OCI-LY7 (cell line): Measurements from ENCODE around the gene HASPIN. TPM values are rescaled to one million over a fixed set of nuclear protein-coding genes. Genes with fewer than 3 reads are reported as not detected.

Experiments used
- BruUV-seq: library from RNA; stranded (reverse); fragments of 400-500 nt; replicated peaks from 2 replicates; lab custom pipeline; 2021; lab: Mats Ljungman, UMichigan
- CTCF ChIA-PET: fragments of 300-600 bp; sonication (Branson Sonifier 250); formaldehyde crosslinking; loops from one replicate; lab custom pipeline; 2022; ENCODE audit warnings: antibody characterized with exemption; ENCODE audit not compliant: unreplicated experiment; lab: Charles Lee
- POLR2A ChIA-PET: fragments of 300-600 bp; sonication (Branson Sonifier 250); formaldehyde crosslinking; loops from one replicate; lab custom pipeline; 2022; ENCODE audit warnings: antibody characterized with exemption; lab: Charles Lee
- DNase-seq: peaks from one replicate; pipeline ENCODE4 v3.0.0-alpha.2; 2015; ENCODE audit warnings: low spot score
- H2AFZ ChIP-seq: fragments of 200-600 bp; sonication (generic), shearing (Covaris generic); 2 replicates; pipeline ENCODE4 v1.6.1; 2014; ENCODE audit warnings: mild to moderate bottlenecking, antibody characterized with exemption, low read length, moderate library complexity
- H3K27ac ChIP-seq: fragments of 200-600 bp; sonication (generic); 2 replicates; pipeline ENCODE4 v1.5.1; 2014; ENCODE audit warnings: mixed run types, low read depth, mild to moderate bottlenecking, moderate library complexity, low read length, inconsistent platforms; ENCODE audit not compliant: poor library complexity, severe bottlenecking
- H3K36me3 ChIP-seq: fragments of 200-600 bp; sonication (generic); 2 replicates; pipeline ENCODE4 v1.6.1; 2014; ENCODE audit warnings: mild to moderate bottlenecking, antibody characterized with exemption, low read length, moderate library complexity, mixed read lengths; ENCODE audit not compliant: insufficient read depth
- H3K4me1 ChIP-seq: fragments of 200-600 bp; sonication (generic); 2 replicates; pipeline ENCODE4 v1.5.1; 2014; ENCODE audit warnings: mild to moderate bottlenecking, low read length; ENCODE audit not compliant: insufficient read depth, poor library complexity, severe bottlenecking
- H3K4me2 ChIP-seq: fragments of 200-600 bp; sonication (generic); 2 replicates; pipeline ENCODE4 v1.6.1; 2014; ENCODE audit warnings: mild to moderate bottlenecking, low read length
- H3K4me3 ChIP-seq: fragments of 200-600 bp; sonication (generic); 2 replicates; pipeline ENCODE4 v1.5.1; 2014; ENCODE audit warnings: mild to moderate bottlenecking, low read depth, low read length; ENCODE audit not compliant: poor library complexity, severe bottlenecking
- H3K79me2 ChIP-seq: fragments of 200-600 bp; sonication (generic); 2 replicates; pipeline ENCODE4 v1.6.1; 2016; ENCODE audit warnings: low read depth, mild to moderate bottlenecking, low read length, moderate library complexity, mixed read lengths; ENCODE audit not compliant: insufficient read depth
- H3K9me2 ChIP-seq: fragments of 200-600 bp; sonication (generic); 2 replicates; pipeline ENCODE4 v1.6.1; 2016; ENCODE audit warnings: mild to moderate bottlenecking, low read length, mixed read lengths; ENCODE audit not compliant: insufficient read depth
- H3K9me3 ChIP-seq: fragments of 200-600 bp; sonication (generic); 2 replicates; pipeline ENCODE4 v1.6.1; 2014; ENCODE audit warnings: mild to moderate bottlenecking, mixed run types, low read length, mixed read lengths
- H4K20me1 ChIP-seq: fragments of 200-600 bp; sonication (generic); 2 replicates; pipeline ENCODE4 v1.6.1; 2014; ENCODE audit warnings: mild to moderate bottlenecking, antibody characterized with exemption, low read length, moderate library complexity, mixed read lengths; ENCODE audit not compliant: insufficient read depth
- EZH2phosphoT487 ChIP-seq: fragments of 200-600 bp; sonication (generic); IDR thresholded peaks from 2 replicates; pipeline ENCODE4 v1.6.1; 2018; ENCODE audit warnings: low read depth, borderline replicate concordance, mild to moderate bottlenecking, mixed run types, antibody characterized with exemption, low read length, moderate library complexity, mixed read lengths
- intact Hi-C: fragments of 100-400 bp; cut with micrococcal nuclease; formaldehyde crosslinking; loops from one replicate; pipeline ENCODE4 v1.10.0; 2022; ENCODE audit not compliant: unreplicated experiment
- total RNA-seq, 2 experiments: library from RNA; depleted of rRNA in 1 of 2; stranded (reverse); fragments of >200 nt in 1 of 2; shearing (Covaris generic) in 1 of 2; gene quantifications; 2 replicates each; pipeline ENCODE4 v1.2.3, GENCODE V29; 2014 to 2022
- TF ChIP-seq, protein P1 (sequence below): fragments of 200-600 bp; sonication (generic); conservative IDR thresholded peaks from 2 replicates; pipeline ENCODE4 v1.5.1; 2014; ENCODE audit warnings: mild to moderate bottlenecking, antibody characterized with exemption, low read length, moderate library complexity, mixed read lengths

Gene HASPIN
- total RNA-seq, 2 experiments from 2014 or later, result 66.2 to 88.6 TPM

DNA sequence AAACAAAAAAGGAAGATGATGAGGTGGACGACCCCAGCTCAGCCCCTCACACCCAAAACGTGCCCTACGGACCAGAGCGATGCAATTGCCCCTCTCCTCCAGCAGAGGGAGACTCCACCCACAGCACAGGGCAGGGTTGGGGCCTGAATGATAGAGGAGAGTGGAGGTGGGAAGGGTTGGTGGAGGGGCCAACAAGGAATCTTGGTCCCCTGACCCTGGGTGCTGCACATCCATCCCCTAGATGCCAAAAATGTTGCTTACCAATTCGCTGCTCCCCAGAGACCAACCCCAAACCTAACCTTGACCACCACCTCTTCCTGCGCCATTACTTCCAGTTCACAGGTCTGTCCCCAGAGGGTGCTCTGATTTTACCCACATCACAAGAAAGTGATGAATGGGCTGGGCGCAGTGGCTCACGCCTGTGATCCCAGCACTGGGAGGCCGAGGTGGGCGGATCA lies 40.6 kb upstream of the HASPIN start:
- H3K9me2 ChIP-seq, result no peaks in the 10 kb centered on the region
- no peaks in the 10 kb centered on the region for H3K79me2 ChIP-seq
- H3K27ac ChIP-seq, result peak overlapping the region; percentile 91
- TF ChIP-seq EZH2phosphoT487, result no peak
- TF ChIP-seq, protein P1, sequence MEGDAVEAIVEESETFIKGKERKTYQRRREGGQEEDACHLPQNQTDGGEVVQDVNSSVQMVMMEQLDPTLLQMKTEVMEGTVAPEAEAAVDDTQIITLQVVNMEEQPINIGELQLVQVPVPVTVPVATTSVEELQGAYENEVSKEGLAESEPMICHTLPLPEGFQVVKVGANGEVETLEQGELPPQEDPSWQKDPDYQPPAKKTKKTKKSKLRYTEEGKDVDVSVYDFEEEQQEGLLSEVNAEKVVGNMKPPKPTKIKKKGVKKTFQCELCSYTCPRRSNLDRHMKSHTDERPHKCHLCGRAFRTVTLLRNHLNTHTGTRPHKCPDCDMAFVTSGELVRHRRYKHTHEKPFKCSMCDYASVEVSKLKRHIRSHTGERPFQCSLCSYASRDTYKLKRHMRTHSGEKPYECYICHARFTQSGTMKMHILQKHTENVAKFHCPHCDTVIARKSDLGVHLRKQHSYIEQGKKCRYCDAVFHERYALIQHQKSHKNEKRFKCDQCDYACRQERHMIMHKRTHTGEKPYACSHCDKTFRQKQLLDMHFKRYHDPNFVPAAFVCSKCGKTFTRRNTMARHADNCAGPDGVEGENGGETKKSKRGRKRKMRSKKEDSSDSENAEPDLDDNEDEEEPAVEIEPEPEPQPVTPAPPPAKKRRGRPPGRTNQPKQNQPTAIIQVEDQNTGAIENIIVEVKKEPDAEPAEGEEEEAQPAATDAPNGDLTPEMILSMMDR, result peak; percentile 95
- no peaks in the 10 kb centered on the region for H4K20me1 ChIP-seq
- H3K4me2 ChIP-seq, result no peak overlapping the region; the same call in 1 of the 2 replicates
- H3K4me1 ChIP-seq, result peaks cover 31% of the 10 kb centered on the region
- no peak overlapping the region for H2AFZ ChIP-seq
- ChIA-PET CTCF (interaction anchor here (0.6 to 0.7 kb wide), 2 partner anchors 28 to 43 kb away, joined by 3 to 4 read pairs; no protein-coding TSS in a partner anchor), POLR2A (interaction anchor here (0.5 to 0.7 kb wide), 3 partner anchors 49 to 529 kb away, joined by 3 to 7 read pairs (median 4); no protein-coding TSS in a partner anchor)
- no peaks in the 10 kb centered on the region for H3K9me3 ChIP-seq
- intact Hi-C loops, result loop anchor here (1.0 kb wide), 3 partner anchors 11 to 144 kb away; no protein-coding TSS in a partner anchor
- H3K4me3 ChIP-seq, result no peak overlapping the region
- BruUV-seq, result no TSS peak
- peak; percentile 78 for DNase-seq
- peaks cover 64% of the 10 kb centered on the region for H3K36me3 ChIP-seq

DNA sequence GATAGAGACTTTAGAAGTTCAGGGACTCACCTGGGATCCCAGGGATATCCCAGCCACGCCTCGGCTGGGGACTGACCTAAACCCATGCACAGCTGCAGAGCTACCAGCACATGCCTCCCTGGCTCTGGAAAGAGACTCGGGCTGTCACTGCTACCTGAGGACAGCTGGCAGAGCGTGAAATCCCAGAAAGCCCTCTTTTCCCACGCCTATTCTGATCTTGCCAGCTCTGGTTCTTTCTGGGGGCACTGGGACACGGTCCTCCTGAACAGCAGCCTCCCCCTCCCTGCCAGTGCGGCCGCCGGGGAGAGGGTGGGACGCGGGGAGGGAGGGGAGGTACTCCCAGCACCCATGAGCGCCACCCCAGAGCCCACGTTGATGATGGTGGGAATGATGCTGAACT lies 38.5 kb upstream of the HASPIN start:
- no peaks in the 10 kb centered on the region for H3K79me2 ChIP-seq
- H2AFZ ChIP-seq, result no peak overlapping the region
- no peaks in the 10 kb centered on the region for H3K9me2 ChIP-seq
- BruUV-seq, result no TSS peak
- no peak overlapping the region for H3K4me3 ChIP-seq
- peaks cover 52% of the 10 kb centered on the region for H3K4me1 ChIP-seq
- ChIA-PET CTCF (no interaction called here), POLR2A (no interaction called here)
- no peaks in the 10 kb centered on the region for H3K9me3 ChIP-seq
- TF ChIP-seq, protein P1, result no peak
- TF ChIP-seq EZH2phosphoT487, result no peak
- peak overlapping the region; percentile 91 for H3K27ac ChIP-seq
- H3K36me3 ChIP-seq, result peaks cover 65% of the 10 kb centered on the region
- intact Hi-C loops, result no loop called here
- H3K4me2 ChIP-seq, result peak overlapping the region; percentile 42; the same call in 1 of the 2 replicates
- no peaks in the 10 kb centered on the region for H4K20me1 ChIP-seq
- peak; percentile 44 for DNase-seq

- Histone ChIP-seq H3K36me3 (peaks cover 63% of the 10 kb centered on the region), H3K79me2 (peaks cover 26% of the 10 kb centered on the region), H3K9me2 (no peaks in the 10 kb centered on the region), H4K20me1 (0 out of 2 replicates have a peak, but pooled peaks cover 4% of the 10 kb centered on the region), H3K4me1 (peaks cover 77% of the 10 kb centered on the region), H3K4me3 (peak overlapping the region; percentile 33), H3K27ac (peak overlapping the region; percentile 81), H3K4me2 (peak overlapping the region; percentile 53), H3K9me3 (no peaks in the 10 kb centered on the region), H2AFZ (no peak overlapping the region)
- DNase-seq, result peak; percentile 71
- POLR2A ChIA-PET, result interaction anchor here (0.7 kb wide), 1 partner anchor 21 kb away, joined by 3 read pairs; no protein-coding TSS in a partner anchor
- intact Hi-C loops, result no loop called here
- no TSS peak for BruUV-seq
- CTCF ChIA-PET, result no interaction called here
- no peak for TF ChIP-seq EZH2phosphoT487
- TF ChIP-seq, protein P1, result no peak
Measured at GRCh38 chr17:3688027-3688553, 35.6 kb upstream of the HASPIN start.
